HUES6 (cell line): ENCODE results near the gene SSH2.
"Not testable (repeated sequence)": the region's sequence is repeated elsewhere in the genome, so short reads cannot be mapped to it uniquely, and the experiment has no call there.

Source experiments
- H3K27ac ChIP-seq: 2 replicates; pipeline ENCODE4 v1.7.0; 2013; ENCODE audit warnings: low read depth, mild to moderate bottlenecking, low read length, inconsistent platforms
- H3K27me3 ChIP-seq: 2 replicates; pipeline ENCODE4 v1.6.1; 2013; ENCODE audit warnings: low read length; ENCODE audit not compliant: control insufficient read depth, insufficient read depth
- H3K36me3 ChIP-seq: 2 replicates; pipeline ENCODE4 v1.6.1; 2013; ENCODE audit warnings: low read length; ENCODE audit not compliant: control insufficient read depth, insufficient read depth
- H3K4me1 ChIP-seq: 2 replicates; pipeline ENCODE4 v1.6.1; 2013; ENCODE audit warnings: low read length; ENCODE audit not compliant: control insufficient read depth, insufficient read depth
- H3K4me3 ChIP-seq: 2 replicates; pipeline ENCODE4 v1.5.1; 2013; ENCODE audit warnings: low read depth, low read length
- H3K9ac ChIP-seq: one replicate; pipeline ENCODE4 v1.6.1; 2013; ENCODE audit warnings: mild to moderate bottlenecking, low read length
- H3K9me3 ChIP-seq: 2 replicates; pipeline ENCODE4 v1.6.1; 2013; ENCODE audit warnings: low read depth, low read length; ENCODE audit not compliant: control insufficient read depth, insufficient read depth

Gene SSH2

DNA sequence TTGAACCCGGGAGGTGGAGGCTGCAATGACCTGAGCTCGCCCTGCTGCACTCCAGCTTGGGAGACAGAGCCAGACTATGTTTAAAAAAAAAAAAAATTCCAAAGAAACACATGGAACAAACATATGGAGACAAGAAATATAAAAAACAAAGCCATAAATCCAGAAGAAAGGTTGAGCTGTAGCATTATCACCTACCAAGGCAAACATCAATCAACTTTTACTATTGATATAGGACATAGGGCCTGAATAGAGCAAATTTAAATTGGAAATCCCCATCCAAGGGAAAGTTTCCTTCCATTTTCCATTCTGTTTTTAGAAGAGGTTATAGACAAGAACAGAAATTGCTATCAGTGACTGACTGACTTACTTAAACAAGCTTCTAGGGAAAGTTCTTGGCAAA, 56.6 kb downstream of the SSH2 start:
- Histone ChIP-seq H3K36me3 (no peaks in the 10 kb centered on the region), H3K9me3 (no peaks in the 10 kb centered on the region), H3K4me3 (no peak overlapping the region), H3K9ac (no peak overlapping the region), H3K27me3 (no peaks in the 10 kb centered on the region), H3K27ac (no peak overlapping the region), H3K4me1 (no peaks in the 10 kb centered on the region)

GRCh38 chr17:29870836-29871465, 59.1 kb downstream of the SSH2 start:
- Histone ChIP-seq H3K36me3 (no peaks in the 10 kb centered on the region), H3K9me3 (no peaks in the 10 kb centered on the region), H3K9ac (no peak overlapping the region), H3K27ac (no peak overlapping the region), H3K27me3 (no peaks in the 10 kb centered on the region), H3K4me3 (no peak overlapping the region), H3K4me1 (peaks cover 14% of the 10 kb centered on the region)

DNA sequence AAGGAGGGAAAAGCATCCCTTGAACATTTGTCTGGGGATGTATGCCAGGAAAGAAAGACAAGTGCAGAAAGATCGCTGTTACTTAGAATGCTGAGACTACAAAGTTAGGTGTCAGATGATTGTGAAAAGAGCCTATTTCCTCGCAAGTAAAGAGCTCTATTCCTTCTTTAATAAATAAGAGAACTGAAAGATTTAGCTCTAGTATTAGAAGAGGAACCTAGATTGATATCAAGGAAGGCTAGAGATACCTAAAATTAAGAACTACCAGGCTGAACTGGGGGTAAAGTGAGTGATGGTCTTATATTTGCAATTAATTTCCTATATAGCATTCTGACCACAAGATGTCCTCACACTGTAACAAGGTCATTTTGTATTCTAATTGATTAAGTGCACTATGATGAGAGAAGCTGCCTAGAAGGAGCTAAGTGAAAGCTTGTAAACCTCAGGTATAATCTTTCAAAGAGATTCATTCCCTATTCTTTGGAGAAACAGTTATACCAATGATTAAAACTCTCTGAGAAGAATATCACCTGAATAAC, 62.3 kb downstream of the SSH2 start:
- Histone ChIP-seq H3K4me3 (no peak overlapping the region), H3K9ac (no peak overlapping the region), H3K4me1 (peaks cover 23% of the 10 kb centered on the region), H3K36me3 (no peaks in the 10 kb centered on the region), H3K27me3 (no peaks in the 10 kb centered on the region), H3K27ac (no peak overlapping the region), H3K9me3 (no peaks in the 10 kb centered on the region)

- H3K27me3 ChIP-seq, result no peaks in the 10 kb centered on the region
- H3K36me3 ChIP-seq, result no peaks in the 10 kb centered on the region
- H3K4me3 ChIP-seq, result no peak overlapping the region
- peaks cover 23% of the 10 kb centered on the region for H3K4me1 ChIP-seq
- H3K27ac ChIP-seq, result no peak overlapping the region
- H3K9ac ChIP-seq, result no peak overlapping the region
- no peaks in the 10 kb centered on the region for H3K9me3 ChIP-seq
Measured at GRCh38 chr17:29866746-29867404, 63.2 kb downstream of the SSH2 start.

DNA sequence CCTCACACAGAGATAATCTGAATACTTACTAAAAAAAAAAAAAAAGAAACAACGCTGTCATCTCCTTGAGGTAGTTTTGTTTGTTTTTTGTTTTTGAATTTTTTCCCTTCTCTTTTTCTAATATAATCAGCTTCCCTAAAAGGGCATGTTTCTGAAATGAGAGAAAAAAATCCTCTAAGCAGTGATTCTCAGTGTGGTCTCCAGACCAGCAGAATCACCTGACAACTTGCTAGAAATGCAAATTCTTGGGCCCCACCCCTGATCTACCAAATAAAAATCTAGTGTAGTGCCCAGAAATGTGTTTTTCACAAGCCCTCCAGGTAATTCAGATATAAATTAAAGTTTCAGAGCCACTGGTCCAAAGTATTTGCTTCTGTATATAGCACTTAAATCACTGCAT, 65.4 kb downstream of the SSH2 start:
- Histone ChIP-seq H3K27ac (no peak overlapping the region), H3K36me3 (no peaks in the 10 kb centered on the region), H3K27me3 (no peaks in the 10 kb centered on the region), H3K4me3 (no peak overlapping the region), H3K4me1 (peaks cover 23% of the 10 kb centered on the region), H3K9ac (no peak overlapping the region), H3K9me3 (no peaks in the 10 kb centered on the region)

DNA sequence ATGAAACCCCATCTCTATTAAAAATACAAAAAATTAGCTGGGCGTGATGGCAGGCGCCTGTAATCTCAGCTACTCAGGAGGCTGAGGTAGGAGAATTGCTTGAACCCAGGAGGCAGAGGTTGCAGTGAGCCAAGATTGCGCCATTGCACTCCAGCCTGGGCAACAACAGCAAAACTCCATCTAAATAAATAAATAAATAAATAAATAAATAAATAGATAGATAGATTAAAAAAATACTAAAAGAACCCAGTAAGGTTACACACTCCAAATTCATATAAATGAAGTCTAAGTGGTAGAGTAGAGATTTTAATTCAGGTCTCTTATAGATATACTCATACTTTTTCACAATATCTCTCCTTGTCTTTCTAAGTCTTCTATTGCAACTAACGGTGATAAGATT, 65.9 kb downstream of the SSH2 start:
- H3K27ac ChIP-seq, H3K4me3 ChIP-seq: not testable (repeated sequence)
- H3K4me1 ChIP-seq, result peaks cover 23% of the 10 kb centered on the region

GRCh38 chr17:29862951-29863350, 67.1 kb downstream of the SSH2 start:
- Histone ChIP-seq H3K36me3 (no peaks in the 10 kb centered on the region), H3K27ac (no peak overlapping the region), H3K27me3 (no peaks in the 10 kb centered on the region), H3K9me3 (peaks cover 5% of the 10 kb centered on the region; the same call in 1 of the 2 replicates), H3K4me1 (peaks cover 23% of the 10 kb centered on the region), H3K9ac (no peak overlapping the region), H3K4me3 (no peak overlapping the region)

More for the DNA sequence above, 65.9 kb downstream of the SSH2 start:
- H3K27me3 ChIP-seq, H3K9me3 ChIP-seq, H3K36me3 ChIP-seq, H3K9ac ChIP-seq: not testable (repeated sequence)

DNA sequence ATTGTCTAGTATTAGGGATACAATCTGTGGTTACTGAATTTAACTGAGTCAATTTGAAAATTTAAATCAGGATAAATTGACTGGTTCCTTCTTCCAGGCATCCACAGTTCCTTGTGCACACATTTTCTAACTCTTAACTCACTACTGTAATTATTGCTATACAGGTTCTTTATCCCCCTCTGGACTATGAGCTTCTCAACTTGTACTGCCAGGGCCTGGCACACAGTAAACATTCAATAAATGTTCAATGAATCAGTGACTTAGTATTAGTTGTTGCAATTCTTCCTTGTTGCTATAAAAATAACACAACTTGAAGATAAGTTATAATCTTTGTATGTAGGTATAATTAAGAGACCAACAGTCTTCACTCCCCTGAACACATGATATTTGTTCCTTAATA, 67.9 kb downstream of the SSH2 start:
- H3K36me3 ChIP-seq, result no peaks in the 10 kb centered on the region
- H3K27ac ChIP-seq, result no peak overlapping the region
- H3K27me3 ChIP-seq, result no peaks in the 10 kb centered on the region
- H3K4me3 ChIP-seq, result no peak overlapping the region
- no peak overlapping the region for H3K9ac ChIP-seq
- H3K4me1 ChIP-seq, result peaks cover 21% of the 10 kb centered on the region
- H3K9me3 ChIP-seq, result peaks cover 11% of the 10 kb centered on the region

GRCh38 chr17:29859445-29859844, 70.6 kb downstream of the SSH2 start:
- H3K9me3 ChIP-seq, result peaks cover 11% of the 10 kb centered on the region
- not testable (repeated sequence) for H3K9ac ChIP-seq

GRCh38 chr17:29857823-29858222, 72.2 kb downstream of the SSH2 start:
- H3K36me3 ChIP-seq, result no peaks in the 10 kb centered on the region
- H3K27ac ChIP-seq, result no peak overlapping the region
- H3K4me1 ChIP-seq, result no peaks in the 10 kb centered on the region
- H3K9ac ChIP-seq, result no peak overlapping the region
- H3K27me3 ChIP-seq, result no peaks in the 10 kb centered on the region
- no peak overlapping the region for H3K4me3 ChIP-seq
- H3K9me3 ChIP-seq, result peaks cover 11% of the 10 kb centered on the region

More at GRCh38 chr17:29859445-29859844, 70.6 kb downstream of the SSH2 start:
- not testable (repeated sequence) for H3K27ac ChIP-seq, H3K4me3 ChIP-seq, H3K4me1 ChIP-seq, H3K36me3 ChIP-seq, H3K27me3 ChIP-seq

- not testable (repeated sequence) for H3K36me3 ChIP-seq, H3K9ac ChIP-seq, H3K4me3 ChIP-seq, H3K27ac ChIP-seq, H3K27me3 ChIP-seq, H3K4me1 ChIP-seq
- H3K9me3 ChIP-seq, result peaks cover 11% of the 10 kb centered on the region
Measured at GRCh38 chr17:29857105-29857504, 72.9 kb downstream of the SSH2 start.
